Measurements from ENCODE around the gene KIF23. TPM values are rescaled to one million over a fixed set of nuclear protein-coding genes. Genes with fewer than 3 reads are reported as not detected.

Gene KIF23
- total RNA-seq, 2 donors from 2014 or later, result 53.4 to 82.6 TPM

DNA sequence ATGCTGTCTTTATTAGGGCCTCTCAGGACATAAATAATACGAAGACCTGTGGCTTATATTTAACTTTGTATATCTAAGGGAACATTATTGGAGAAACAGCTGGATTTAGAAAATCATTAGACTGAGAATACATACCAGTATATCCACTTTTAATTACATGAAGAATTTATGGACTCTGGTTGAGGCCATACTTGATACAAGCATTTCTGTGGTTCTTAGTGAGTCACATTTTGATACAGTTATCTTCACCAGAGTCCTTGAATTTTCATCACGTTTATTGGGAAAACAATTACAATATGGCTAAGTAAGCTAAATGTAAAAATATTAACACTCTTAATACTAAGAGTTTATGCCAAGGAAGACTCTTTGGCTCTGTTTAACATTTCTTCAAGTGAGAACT, 9.9 kb downstream of the KIF23 start:
- Histone ChIP-seq H3K27ac (ENCODE audit: low read depth, low read length) (no peak overlapping the region), H3K9me3 (ENCODE audit: control insufficient read depth, low read length) (no peaks in the 10 kb centered on the region), H3K4me1 (ENCODE audit: control insufficient read depth, insufficient read depth, low read length) (no peaks in the 10 kb centered on the region), H3K4me3 (ENCODE audit: low read length) (no peak overlapping the region), H3K36me3 (ENCODE audit: control insufficient read depth, insufficient read depth, low read length) (peaks cover 97% of the 10 kb centered on the region), H3K27me3 (ENCODE audit: control insufficient read depth, insufficient read depth, low read length, poor library complexity, severe bottlenecking) (no peaks in the 10 kb centered on the region), H3K9ac (ENCODE audit: extremely low read depth, low read length, poor library complexity, severe bottlenecking) (no peak overlapping the region)
- H3K27ac Mint-ChIP-seq, result no peak overlapping the region
- H3K36me3 Mint-ChIP-seq (ENCODE audit: low read depth), result peaks cover 70% of the 10 kb centered on the region
- no peaks in the 10 kb centered on the region for H3K4me1 Mint-ChIP-seq
- H3K4me3 Mint-ChIP-seq, result no peak overlapping the region
- H3K27me3 Mint-ChIP-seq (ENCODE audit: insufficient read depth), result no peaks in the 10 kb centered on the region
- TF ChIP-seq, protein P1, sequence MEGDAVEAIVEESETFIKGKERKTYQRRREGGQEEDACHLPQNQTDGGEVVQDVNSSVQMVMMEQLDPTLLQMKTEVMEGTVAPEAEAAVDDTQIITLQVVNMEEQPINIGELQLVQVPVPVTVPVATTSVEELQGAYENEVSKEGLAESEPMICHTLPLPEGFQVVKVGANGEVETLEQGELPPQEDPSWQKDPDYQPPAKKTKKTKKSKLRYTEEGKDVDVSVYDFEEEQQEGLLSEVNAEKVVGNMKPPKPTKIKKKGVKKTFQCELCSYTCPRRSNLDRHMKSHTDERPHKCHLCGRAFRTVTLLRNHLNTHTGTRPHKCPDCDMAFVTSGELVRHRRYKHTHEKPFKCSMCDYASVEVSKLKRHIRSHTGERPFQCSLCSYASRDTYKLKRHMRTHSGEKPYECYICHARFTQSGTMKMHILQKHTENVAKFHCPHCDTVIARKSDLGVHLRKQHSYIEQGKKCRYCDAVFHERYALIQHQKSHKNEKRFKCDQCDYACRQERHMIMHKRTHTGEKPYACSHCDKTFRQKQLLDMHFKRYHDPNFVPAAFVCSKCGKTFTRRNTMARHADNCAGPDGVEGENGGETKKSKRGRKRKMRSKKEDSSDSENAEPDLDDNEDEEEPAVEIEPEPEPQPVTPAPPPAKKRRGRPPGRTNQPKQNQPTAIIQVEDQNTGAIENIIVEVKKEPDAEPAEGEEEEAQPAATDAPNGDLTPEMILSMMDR (conservative IDR thresholded peaks at IDR 0.05), result no peak
- no peak for DNase-seq
- WGBS, 2 experiments (ENCODE audit: insufficient coverage in 1 of 2, insufficient read length in 1 of 2), result 100% methylated on average over 1 of the region's 2 CpGs; no CpG with 5 or more reads in 1 of the 2 experiments
- H3K9me3 Mint-ChIP-seq, result no peaks in the 10 kb centered on the region

DNA sequence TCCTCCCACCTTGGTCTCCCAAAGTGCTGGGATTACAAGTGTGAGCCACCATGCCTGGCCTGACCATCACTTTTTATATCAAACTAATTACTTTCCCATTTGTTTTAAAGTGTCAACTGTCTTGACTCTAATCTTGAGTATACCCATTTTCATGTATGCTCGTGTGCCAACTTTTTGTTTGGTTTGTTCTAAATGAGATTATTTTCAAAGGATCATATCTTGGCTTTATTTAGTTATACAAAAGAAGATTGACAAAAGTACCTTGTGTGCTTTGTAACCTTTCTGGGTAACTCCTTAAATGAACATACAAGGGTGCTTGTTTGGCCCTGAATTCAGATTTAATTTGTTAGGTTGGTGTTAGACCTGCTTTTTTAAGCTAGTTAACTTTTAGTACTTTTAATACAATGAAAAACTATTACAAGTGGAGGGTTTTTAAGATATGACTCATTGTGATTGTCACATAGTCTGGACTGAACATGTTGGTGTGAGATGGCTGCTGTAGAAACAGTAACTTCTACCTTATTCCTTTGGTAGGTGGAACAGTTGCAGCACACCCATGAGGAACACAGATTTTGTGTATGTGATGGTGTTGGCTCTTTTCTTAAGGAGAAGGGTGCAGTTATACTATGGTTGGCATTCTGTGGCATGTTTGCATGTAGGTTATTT, 10.7 kb downstream of the KIF23 start:
- H3K4me3 Mint-ChIP-seq, result no peak overlapping the region
- Histone ChIP-seq H3K9ac (ENCODE audit: extremely low read depth, low read length, poor library complexity, severe bottlenecking) (no peak overlapping the region), H3K36me3 (ENCODE audit: control insufficient read depth, insufficient read depth, low read length) (peaks cover 97% of the 10 kb centered on the region), H3K9me3 (ENCODE audit: control insufficient read depth, low read length) (no peaks in the 10 kb centered on the region), H3K4me3 (ENCODE audit: low read length) (no peak overlapping the region), H3K27me3 (ENCODE audit: control insufficient read depth, insufficient read depth, low read length, poor library complexity, severe bottlenecking) (no peaks in the 10 kb centered on the region), H3K27ac (ENCODE audit: low read depth, low read length) (no peak overlapping the region), H3K4me1 (ENCODE audit: control insufficient read depth, insufficient read depth, low read length) (no peaks in the 10 kb centered on the region)
- no peaks in the 10 kb centered on the region for H3K9me3 Mint-ChIP-seq
- TF ChIP-seq, protein P1 (conservative IDR thresholded peaks at IDR 0.05), result no peak
- H3K27ac Mint-ChIP-seq, result no peak overlapping the region
- WGBS, 2 experiments (ENCODE audit: insufficient coverage in 1 of 2, insufficient read length in 1 of 2), result 93% methylated on average over 1 of the region's 1 CpG; no CpG with 5 or more reads in 1 of the 2 experiments
- peaks cover 70% of the 10 kb centered on the region for H3K36me3 Mint-ChIP-seq (ENCODE audit: low read depth)
- no peaks in the 10 kb centered on the region for H3K27me3 Mint-ChIP-seq (ENCODE audit: insufficient read depth)
- no peaks in the 10 kb centered on the region for H3K4me1 Mint-ChIP-seq
- DNase-seq, result no peak

DNA sequence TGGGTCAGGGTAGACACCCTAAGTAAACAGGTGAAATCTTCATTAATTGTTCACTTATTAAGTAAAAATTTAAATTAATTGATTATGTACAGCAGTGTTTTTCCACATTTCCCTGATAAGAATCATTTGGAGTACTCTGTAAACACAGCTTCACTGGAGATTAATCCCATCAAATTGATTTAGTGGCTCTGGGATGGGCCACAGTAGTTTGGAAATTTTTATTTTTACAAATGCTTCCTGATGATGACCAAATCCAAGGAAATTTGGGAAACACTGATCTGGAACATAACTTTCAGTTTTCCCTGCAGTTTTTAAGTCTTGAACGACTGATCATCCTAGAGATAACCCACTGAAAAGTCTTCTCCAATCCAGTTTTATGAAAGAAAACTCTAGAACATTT, 19.7 kb downstream of the KIF23 start:
- Histone ChIP-seq H3K9ac (ENCODE audit: extremely low read depth, low read length, poor library complexity, severe bottlenecking) (no peak overlapping the region), H3K36me3 (ENCODE audit: control insufficient read depth, insufficient read depth, low read length) (peaks cover 86% of the 10 kb centered on the region), H3K27ac (ENCODE audit: low read depth, low read length) (no peak overlapping the region), H3K27me3 (ENCODE audit: control insufficient read depth, insufficient read depth, low read length, poor library complexity, severe bottlenecking) (no peaks in the 10 kb centered on the region), H3K4me1 (ENCODE audit: control insufficient read depth, insufficient read depth, low read length) (no peaks in the 10 kb centered on the region), H3K9me3 (ENCODE audit: control insufficient read depth, low read length) (no peaks in the 10 kb centered on the region), H3K4me3 (ENCODE audit: low read length) (no peak overlapping the region)
- H3K4me1 Mint-ChIP-seq, result peaks cover 8% of the 10 kb centered on the region
- H3K4me3 Mint-ChIP-seq, result no peak overlapping the region
- no peaks in the 10 kb centered on the region for H3K27me3 Mint-ChIP-seq (ENCODE audit: insufficient read depth)
- H3K9me3 Mint-ChIP-seq, result no peaks in the 10 kb centered on the region
- DNase-seq, result no peak
- WGBS, 2 experiments (ENCODE audit: insufficient coverage in 1 of 2, insufficient read length in 1 of 2), result 89 to 100% methylated on average over 1 of the region's 1 CpG
- peaks cover 79% of the 10 kb centered on the region for H3K36me3 Mint-ChIP-seq (ENCODE audit: low read depth)
- H3K27ac Mint-ChIP-seq, result no peak overlapping the region
- TF ChIP-seq, protein P1 (conservative IDR thresholded peaks at IDR 0.05), result no peak

Measured in endodermal cell (in vitro differentiated cells).